GM18861 (cell line): Measurements from ENCODE around the gene ZNF782.
"Not testable (repeated sequence)": the region's sequence is repeated elsewhere in the genome, so short reads cannot be mapped to it uniquely, and the experiment has no call there.

ENCODE experiments used
- ATAC-seq: cut with Tn5 transposase; IDR thresholded peaks from one replicate; pipeline ENCODE4 v1.9.1; 2021; ENCODE audit not compliant: unreplicated experiment

ZNF782 gene

GRCh38 chr9:96853781-96854650, at the start of gene ZNF782:
Gene ZNF782 (minus strand): TSS chr9:96854514. CDS start chr9:96851961, 2,553 bp downstream.
- peak; percentile 74 for ATAC-seq

- ATAC-seq, result not testable (repeated sequence)
These were observed 45.7 kb upstream of the ZNF782 start for GRCh38 chr9:96900010-96900409.

- no peak for ATAC-seq
These were observed 37.8 kb upstream of the ZNF782 start for GRCh38 chr9:96892131-96892530.

GRCh38 chr9:96888591-96888990, 34.3 kb upstream of the ZNF782 start:
- ATAC-seq, result no peak

- ATAC-seq, result no peak
These were observed 31.1 kb upstream of the ZNF782 start for GRCh38 chr9:96885424-96885823.

- ATAC-seq, result no peak
These were observed 30.1 kb upstream of the ZNF782 start for GRCh38 chr9:96884443-96884842.

- no peak for ATAC-seq
These were observed 29.6 kb upstream of the ZNF782 start for GRCh38 chr9:96883922-96884321.

- no peak for ATAC-seq
These were observed 23.0 kb upstream of the ZNF782 start for GRCh38 chr9:96877269-96877668.

- peak; percentile 53 for ATAC-seq
These were observed 21.3 kb upstream of the ZNF782 start for GRCh38 chr9:96875461-96876142.

- peak; percentile 66 for ATAC-seq
These were observed 20.7 kb upstream of the ZNF782 start for GRCh38 chr9:96874947-96875460.

GRCh38 chr9:96874201-96874785, 20.0 kb upstream of the ZNF782 start:
- ATAC-seq, result no peak

- ATAC-seq, result no peak
These were observed 16.9 kb upstream of the ZNF782 start for GRCh38 chr9:96871176-96871575.

- no peak for ATAC-seq
These were observed 14.4 kb upstream of the ZNF782 start for GRCh38 chr9:96868709-96869108.

GRCh38 chr9:96867079-96867804, 12.9 kb upstream of the ZNF782 start:
- ATAC-seq, result no peak

GRCh38 chr9:96865240-96865639, 10.9 kb upstream of the ZNF782 start:
- ATAC-seq, result not testable (repeated sequence)

- ATAC-seq, result no peak
These were observed 5.3 kb upstream of the ZNF782 start for GRCh38 chr9:96859461-96860198.

GRCh38 chr9:96858670-96859069, 4.4 kb upstream of the ZNF782 start:
- no peak for ATAC-seq

GRCh38 chr9:96858018-96858573, 3.8 kb upstream of the ZNF782 start:
- ATAC-seq, result no peak

GRCh38 chr9:96856363-96857286, 2.3 kb upstream of the ZNF782 start:
- ATAC-seq, result peak; percentile 62
